SK-N-SH (cell line): ENCODE measurements around the gene TSC2.

Source experiments
- CTCF ChIP-seq: fragments of 200-600 bp; sonication (generic); IDR thresholded peaks from 2 replicates; pipeline ENCODE4 v1.6.1; 2017; ENCODE audit warnings: antibody characterized with exemption, mild to moderate bottlenecking, moderate library complexity
- JUND ChIP-seq: IDR thresholded peaks from 2 replicates; pipeline ENCODE4 v1.4.0; 2012
- MAX ChIP-seq: IDR thresholded peaks from 2 replicates; pipeline ENCODE4 v1.4.0; 2012; ENCODE audit warnings: low read depth
- POLR2AphosphoS5 ChIP-seq: IDR thresholded peaks from 2 replicates; pipeline ENCODE4 v1.6.1; 2012; ENCODE audit warnings: low read depth, low read length
- RFX5 ChIP-seq: IDR thresholded peaks from 2 replicates; pipeline ENCODE4 v1.6.1; 2012; ENCODE audit warnings: mild to moderate bottlenecking, improper control_type of control experiment, low read length
- USF2 ChIP-seq: fragments of 150-350 bp; IDR thresholded peaks from 2 replicates; pipeline ENCODE4 v1.6.1; 2017; ENCODE audit warnings: antibody characterized with exemption, low read length, low read depth, borderline replicate concordance

GRCh38 chr16:2033057-2033908, 14.5 kb upstream of the TSC2 start:
- 0 out of 2 replicates have a peak, but pooled peaks have one; percentile 43 for TF ChIP-seq MAX
- TF ChIP-seq JUND, result no peak
- TF ChIP-seq CTCF, result no peak
- no peak for TF ChIP-seq USF2
- no peak for TF ChIP-seq RFX5
- peak; percentile 22; the same call in 1 of the 2 replicates for TF ChIP-seq POLR2AphosphoS5
